GM23338 (cell line): ENCODE data around the gene MROH7.

Experiments used
- CREB1 ChIP-seq: fragments of 250-450 bp; sonication (Bioruptor Pico); IDR thresholded peaks from 2 replicates; pipeline ENCODE4 v1.5.0; 2020; ENCODE audit warnings: low read depth, mild to moderate bottlenecking, moderate library complexity
- CTCF ChIP-seq, 2 experiments: fragments of 200-600 bp in 1 of 2; sonication (generic) in 1 of 2; conservative IDR thresholded peaks; 2 replicates each; pipeline versions ENCODE4 v1.5.1 to v1.6.1; 2016 to 2017; ENCODE audit warnings: antibody characterized with exemption in 2 of 2, low read depth in 2 of 2, mild to moderate bottlenecking in 2 of 2, moderate library complexity in 1 of 2
- ETS1 ChIP-seq: IDR thresholded peaks from 2 replicates; pipeline ENCODE4 v1.6.1; 2016; ENCODE audit warnings: antibody characterized with exemption
- EZH2 ChIP-seq: fragments of 200-600 bp; sonication (generic); IDR thresholded peaks from one replicate; pipeline ENCODE4 v1.8.0; 2017; ENCODE audit warnings: antibody characterized with exemption, mild to moderate bottlenecking, low read depth; ENCODE audit not compliant: unreplicated experiment
- EZH2phosphoT487 ChIP-seq: fragments of 200-600 bp; sonication (generic); IDR thresholded peaks from one replicate; pipeline ENCODE4 v1.8.1; 2018; ENCODE audit warnings: antibody characterized with exemption; ENCODE audit not compliant: unreplicated experiment
- JUNB ChIP-seq: IDR thresholded peaks from one replicate; pipeline ENCODE4 v1.6.1; 2016; ENCODE audit warnings: antibody characterized with exemption; ENCODE audit not compliant: unreplicated experiment
- NANOG ChIP-seq: IDR thresholded peaks from 2 replicates; pipeline ENCODE4 v1.6.1; 2016; ENCODE audit warnings: antibody characterized with exemption, borderline replicate concordance
- POLR2AphosphoS5 ChIP-seq: IDR thresholded peaks from 2 replicates; pipeline ENCODE4 v1.6.1; 2016; ENCODE audit warnings: antibody characterized with exemption, low read depth
- REST ChIP-seq: IDR thresholded peaks from one replicate; pipeline ENCODE4 v1.6.1; 2018; ENCODE audit warnings: antibody characterized with exemption; ENCODE audit not compliant: unreplicated experiment
- STAT1 ChIP-seq: IDR thresholded peaks from one replicate; pipeline ENCODE4 v1.6.1; 2016; ENCODE audit warnings: antibody characterized with exemption; ENCODE audit not compliant: unreplicated experiment
- ZNF114 ChIP-seq: fragments of 250-450 bp; sonication (Bioruptor Pico); IDR thresholded peaks from 2 replicates; pipeline ENCODE4 v1.5.0; 2020; ENCODE audit warnings: mild to moderate bottlenecking, moderate library complexity
- ZNF331 ChIP-seq: fragments of 250-450 bp; sonication (Bioruptor Pico); IDR thresholded peaks from 2 replicates; pipeline ENCODE4 v1.5.0; 2020; ENCODE audit warnings: low read depth, mild to moderate bottlenecking, moderate library complexity
- ZNF462 ChIP-seq: fragments of 250-450 bp; sonication (Bioruptor Pico); IDR thresholded peaks from 2 replicates; pipeline ENCODE4 v1.5.0; 2020; ENCODE audit warnings: mild to moderate bottlenecking, moderate library complexity

GRCh38 chr1:54751426-54751825, 109.8 kb downstream of the MROH7 start:
- no peak for TF ChIP-seq STAT1
- TF ChIP-seq CTCF (conservative IDR thresholded peaks at IDR 0.05; ENCODE audit: low read depth in 2 of 2): no peak
- no peak for TF ChIP-seq POLR2AphosphoS5
- no peak for TF ChIP-seq EZH2
- no peak for TF ChIP-seq EZH2phosphoT487
- TF ChIP-seq CREB1 (CRISPR knock-in tag): no peak
- TF ChIP-seq REST: no peak
- no peak for TF ChIP-seq ETS1
- no peak for TF ChIP-seq JUNB
- TF ChIP-seq NANOG: no peak
- no peak for TF ChIP-seq ZNF331
- no peak for TF ChIP-seq ZNF462 (CRISPR knock-in tag)
- no peak for TF ChIP-seq ZNF114
